ENCODE results near the gene KRTCAP2. TPM values are rescaled to one million over a fixed set of nuclear protein-coding genes. Genes with fewer than 3 reads are reported as not detected.

KRTCAP2 gene
- total RNA-seq, 4 donors from 2014 or later: 80.8 to 144 (median 92.3) TPM

DNA sequence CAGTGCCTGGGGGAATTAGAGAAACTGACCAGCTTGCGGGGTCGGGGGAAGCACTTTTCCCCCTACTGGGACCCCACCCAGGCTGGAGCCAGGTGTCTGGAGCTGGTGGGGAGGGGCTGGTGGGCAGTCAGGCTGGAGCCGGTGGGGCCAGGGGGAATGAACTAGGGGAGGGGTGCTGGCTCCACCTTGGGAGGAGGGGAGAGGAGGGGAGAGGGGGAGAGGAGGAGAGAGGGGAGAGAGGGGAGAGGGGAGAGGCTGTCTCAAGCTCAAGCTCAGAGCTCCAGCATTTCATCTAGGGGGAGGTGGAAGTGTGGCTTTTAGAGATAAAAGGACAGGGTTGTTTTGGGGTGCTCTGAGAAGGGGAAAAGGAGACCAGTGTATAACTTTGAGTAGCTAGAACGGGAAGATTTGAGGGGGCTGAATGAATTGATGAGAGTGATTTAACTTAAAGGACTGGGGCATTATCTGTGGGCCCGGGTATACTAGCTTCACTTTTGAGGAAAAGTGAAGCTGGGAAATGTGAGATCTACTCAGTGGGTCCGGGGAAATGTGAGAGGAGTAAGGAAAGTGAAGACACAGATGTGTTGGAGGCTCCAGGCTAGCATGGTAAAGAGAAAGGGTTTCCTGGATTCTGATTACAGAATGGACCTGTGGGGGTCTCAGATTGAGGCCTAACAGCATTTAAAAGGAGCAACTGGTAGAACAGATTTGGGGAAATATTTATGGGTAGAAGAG lies 42.7 kb downstream of the KRTCAP2 start:
- Histone ChIP-seq H3K4me1 (peaks cover 0 to 98% (median 39%) of the 10 kb centered on the region in 3 donors), H3K9me3 (no peaks in the 10 kb centered on the region), H3K27ac (peak overlapping the region; percentile 41 to 99 (median 88)), H3K36me3 (peaks cover 0 to 36% of the 10 kb centered on the region in 2 donors), H3K4me3 (peak overlapping the region; percentile 55 to 83), H3K27me3 (no peaks in the 10 kb centered on the region)
- WGBS, 2 donors (ENCODE audit: low coverage in 1 of 2): 23 to 33% methylated on average over 3 to 6 of the region's 6 CpGs
- TF ChIP-seq POLR2A (IDR thresholded peaks at IDR 0.05) (no peak), EP300 (IDR thresholded peaks at IDR 0.05) (no peak), POLR2AphosphoS5 (IDR thresholded peaks at IDR 0.05) (no peak)
- TF ChIP-seq, protein P1, sequence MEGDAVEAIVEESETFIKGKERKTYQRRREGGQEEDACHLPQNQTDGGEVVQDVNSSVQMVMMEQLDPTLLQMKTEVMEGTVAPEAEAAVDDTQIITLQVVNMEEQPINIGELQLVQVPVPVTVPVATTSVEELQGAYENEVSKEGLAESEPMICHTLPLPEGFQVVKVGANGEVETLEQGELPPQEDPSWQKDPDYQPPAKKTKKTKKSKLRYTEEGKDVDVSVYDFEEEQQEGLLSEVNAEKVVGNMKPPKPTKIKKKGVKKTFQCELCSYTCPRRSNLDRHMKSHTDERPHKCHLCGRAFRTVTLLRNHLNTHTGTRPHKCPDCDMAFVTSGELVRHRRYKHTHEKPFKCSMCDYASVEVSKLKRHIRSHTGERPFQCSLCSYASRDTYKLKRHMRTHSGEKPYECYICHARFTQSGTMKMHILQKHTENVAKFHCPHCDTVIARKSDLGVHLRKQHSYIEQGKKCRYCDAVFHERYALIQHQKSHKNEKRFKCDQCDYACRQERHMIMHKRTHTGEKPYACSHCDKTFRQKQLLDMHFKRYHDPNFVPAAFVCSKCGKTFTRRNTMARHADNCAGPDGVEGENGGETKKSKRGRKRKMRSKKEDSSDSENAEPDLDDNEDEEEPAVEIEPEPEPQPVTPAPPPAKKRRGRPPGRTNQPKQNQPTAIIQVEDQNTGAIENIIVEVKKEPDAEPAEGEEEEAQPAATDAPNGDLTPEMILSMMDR (IDR thresholded peaks at IDR 0.05): no peak
- no peak for ATAC-seq

DNA sequence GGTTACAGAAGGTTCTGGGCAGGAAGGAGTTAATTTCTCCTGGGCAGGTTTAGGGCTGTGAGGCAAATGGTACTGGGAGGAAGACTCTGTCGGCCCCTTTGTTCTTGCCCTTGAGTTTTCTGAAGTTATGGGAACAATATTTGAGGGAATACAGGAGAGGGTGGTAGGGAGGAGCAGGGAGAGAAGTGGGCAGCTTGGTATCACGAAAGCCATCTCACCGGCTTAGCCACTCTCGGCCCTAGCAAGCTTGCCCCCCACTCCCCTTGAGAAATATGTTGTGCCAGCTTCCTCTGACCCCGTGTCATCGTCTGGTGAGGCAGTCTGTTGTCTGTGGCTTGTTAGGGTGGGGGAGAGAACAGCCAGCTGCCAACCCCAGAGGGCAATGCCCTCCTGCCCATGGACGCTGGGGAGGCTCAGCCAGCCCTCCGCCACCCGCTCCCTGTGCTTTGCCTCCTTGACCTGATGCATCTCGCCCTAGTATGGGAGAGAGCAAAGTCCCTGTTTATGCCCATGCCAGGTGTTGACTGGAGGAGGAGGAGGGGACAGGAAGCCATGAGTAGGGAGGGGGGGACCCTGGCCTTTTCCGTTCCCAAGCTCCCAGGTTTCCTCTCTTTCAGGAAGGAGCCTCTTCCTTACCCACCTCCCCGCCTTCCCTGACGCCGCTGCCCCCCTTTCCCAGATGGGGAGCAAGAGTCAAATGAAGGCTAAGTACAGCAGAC lies 44.2 kb downstream of the KRTCAP2 start:
- Histone ChIP-seq H3K27me3 (no peaks in the 10 kb centered on the region), H3K4me1 (peaks cover 0 to 85% (median 30%) of the 10 kb centered on the region in 3 donors), H3K9me3 (no peaks in the 10 kb centered on the region), H3K27ac (peak overlapping the region; percentile 41 to 99 (median 88)), H3K4me3 (peak overlapping the region; percentile 55 to 83), H3K36me3 (peaks cover 0 to 29% of the 10 kb centered on the region in 2 donors)
- no peak for ATAC-seq
- 17 to 20% methylated on average over 1 to 11 of the region's 14 CpGs for WGBS, 2 donors (ENCODE audit: low coverage in 1 of 2)
- TF ChIP-seq POLR2A (IDR thresholded peaks at IDR 0.05): no peak
- TF ChIP-seq EP300 (IDR thresholded peaks at IDR 0.05): no peak
- TF ChIP-seq, protein P1 (IDR thresholded peaks at IDR 0.05): no peak
- peak; percentile 22 for TF ChIP-seq POLR2AphosphoS5 (IDR thresholded peaks at IDR 0.05)

DNA sequence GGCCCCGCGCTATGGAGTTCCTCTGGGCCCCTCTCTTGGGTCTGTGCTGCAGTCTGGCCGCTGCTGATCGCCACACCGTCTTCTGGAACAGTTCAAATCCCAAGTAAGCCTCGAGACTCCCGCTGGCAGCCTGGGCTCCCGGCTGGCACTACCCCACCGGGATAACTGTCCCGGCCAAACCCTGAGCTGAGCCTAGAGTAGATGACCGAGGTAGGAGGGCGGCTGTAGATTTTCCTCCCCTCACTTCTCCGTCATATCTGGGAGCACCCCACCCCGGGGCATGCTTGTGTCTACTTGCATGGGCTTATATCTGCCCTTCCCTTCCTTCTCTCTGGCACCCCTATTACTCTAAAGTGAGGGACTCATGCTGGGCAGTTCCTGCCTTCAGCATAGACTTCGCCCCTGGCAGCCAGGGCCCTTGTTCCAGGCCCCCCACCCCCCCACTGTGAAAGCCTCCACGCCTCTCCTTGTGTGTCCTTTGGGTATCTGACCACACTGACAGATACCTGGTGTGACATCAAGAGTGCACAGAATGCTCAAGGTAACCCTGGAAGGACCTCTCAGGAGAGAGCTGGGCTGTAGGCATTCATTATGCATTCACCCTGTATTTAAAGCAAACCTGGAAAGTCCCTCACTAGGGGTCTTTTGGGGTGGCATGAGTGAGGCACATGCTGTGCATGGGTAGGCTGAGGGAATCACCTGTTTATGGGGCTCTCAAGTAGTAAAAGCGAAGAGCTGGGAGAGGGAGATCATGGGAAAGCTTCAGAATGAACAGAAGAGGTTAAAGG lies 44.9 kb downstream of the KRTCAP2 start:
- Histone ChIP-seq H3K27me3 (no peaks in the 10 kb centered on the region), H3K27ac (peak overlapping the region; percentile 41 to 99 (median 88)), H3K9me3 (no peaks in the 10 kb centered on the region), H3K4me1 (peaks cover 0 to 78% (median 30%) of the 10 kb centered on the region in 3 donors), H3K36me3 (peaks cover 0 to 21% of the 10 kb centered on the region in 2 donors), H3K4me3 (peak overlapping the region; percentile 55 to 83)
- no peak for TF ChIP-seq POLR2AphosphoS5 (IDR thresholded peaks at IDR 0.05)
- no peak for TF ChIP-seq POLR2A (IDR thresholded peaks at IDR 0.05)
- TF ChIP-seq, protein P1 (IDR thresholded peaks at IDR 0.05): no peak
- no peak for TF ChIP-seq EP300 (IDR thresholded peaks at IDR 0.05)
- whole genome bisulfite sequencing, 2 donors (ENCODE audit: low coverage in 1 of 2): 5 to 7% methylated on average over 5 to 6 of the region's 17 CpGs
- peak; percentile 0 for ATAC-seq

DNA sequence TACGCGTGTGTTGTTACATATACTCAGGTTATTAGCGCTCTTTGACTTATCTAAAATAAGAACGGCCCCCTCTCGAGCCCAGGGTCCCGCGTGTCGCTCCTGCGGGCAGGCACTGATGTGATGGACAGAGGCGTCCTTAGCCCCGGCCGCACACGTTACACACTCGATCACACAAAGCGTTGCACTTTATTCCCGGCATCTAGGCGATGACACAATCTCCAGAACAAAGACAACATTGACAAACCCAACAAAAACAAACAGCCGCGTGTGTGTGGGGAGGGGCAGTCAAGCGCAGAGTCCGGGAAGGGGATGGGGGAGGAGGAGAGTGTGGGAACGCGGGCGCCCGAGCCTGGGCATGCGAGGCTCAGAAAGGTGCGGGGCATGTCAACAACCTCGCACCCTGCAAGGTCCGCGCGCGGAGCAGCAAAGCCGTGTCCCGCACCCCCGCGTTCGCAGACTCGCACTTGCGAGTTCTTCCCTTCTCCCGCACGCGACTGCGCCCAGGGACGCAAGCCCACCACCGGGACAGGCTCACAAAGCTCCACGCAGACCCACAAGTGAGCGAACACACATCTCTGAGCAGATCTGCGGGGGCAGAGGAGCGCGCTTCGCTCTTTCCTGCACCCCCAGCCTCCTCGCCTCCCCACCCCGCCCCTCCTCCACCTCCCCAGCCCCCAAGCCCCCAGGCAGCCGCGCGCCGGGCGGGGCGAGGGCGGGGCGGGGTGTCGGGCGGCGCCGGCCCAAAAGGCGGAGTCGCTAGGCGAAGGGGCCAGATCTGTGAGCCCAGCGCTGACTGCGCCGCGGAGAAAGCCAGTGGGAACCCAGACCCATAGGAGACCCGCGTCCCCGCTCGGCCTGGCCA lies 45.8 kb downstream of the KRTCAP2 start, which contains the start of gene EFNA1:
Gene EFNA1 (plus strand): TSS at position 772 of the 862 bp plus-strand sequence. CDS start 102 bp downstream, outside the sequence.
- H3K4me3 ChIP-seq: peak within 1 kb of the TSS; percentile 55 to 83
- H3K36me3 ChIP-seq: peaks cover 0 to 13% of the 10 kb centered on the region in 2 donors
- no peaks in the 10 kb centered on the region for H3K9me3 ChIP-seq
- TF ChIP-seq POLR2A (IDR thresholded peaks at IDR 0.05): peak; percentile 53 to 79
- no peak for TF ChIP-seq EP300 (IDR thresholded peaks at IDR 0.05)
- TF ChIP-seq, protein P1 (IDR thresholded peaks at IDR 0.05): no peak
- peak; percentile 76 for TF ChIP-seq POLR2AphosphoS5 (IDR thresholded peaks at IDR 0.05)
- H3K4me1 ChIP-seq: peaks cover 0 to 69% (median 30%) of the 10 kb centered on the region in 3 donors
- H3K27ac ChIP-seq: peak within 1 kb of the TSS; percentile 41 to 99 (median 88)
- peak; percentile 63 for ATAC-seq
- H3K27me3 ChIP-seq: no peaks in the 10 kb centered on the region
- 0% methylated on average over 1 to 9 of the region's 76 CpGs for WGBS, 2 donors (ENCODE audit: low coverage in 1 of 2)
